Panc1 (cell line): ENCODE measurements around the gene ZBTB4. TPM values are rescaled to one million over a fixed set of nuclear protein-coding genes. Genes with fewer than 3 reads are reported as not detected.

Experiments used
- ATAC-seq: fragments of 200-7000 bp; cut with Tn5 transposase; 2 replicates; pipeline ENCODE4 v1.9.1; 2020; ENCODE audit warnings: mild to moderate bottlenecking, moderate library complexity
- BruUV-seq: library from RNA; stranded (reverse); fragments of 400-500 nt; replicated peaks from 2 replicates; lab custom pipeline; 2021; lab: Mats Ljungman, UMichigan
- CTCF ChIA-PET: fragments of 300-600 bp; sonication (Branson Sonifier 250); formaldehyde crosslinking; loops from one replicate; lab custom pipeline; 2022; ENCODE audit warnings: antibody characterized with exemption; lab: Charles Lee
- POLR2A ChIA-PET: fragments of 300-600 bp; sonication (Branson Sonifier 250); formaldehyde crosslinking; loops from one replicate; lab custom pipeline; 2022; ENCODE audit warnings: antibody characterized with exemption; lab: Charles Lee
- DNase-seq: peaks from one replicate; pipeline ENCODE4 v3.0.0-alpha.2; 2010; ENCODE audit warnings: low read depth, low spot score
- H3K27ac ChIP-seq: 2 replicates; pipeline ENCODE4 v1.5.1; 2011; ENCODE audit warnings: mild to moderate bottlenecking, low read length, inconsistent platforms
- H3K27me3 ChIP-seq: fragments of 200-500 bp; sonication (Bioruptor generic); 2 replicates; pipeline ENCODE4 v1.6.0; 2014; ENCODE audit warnings: low read length, inconsistent platforms; ENCODE audit not compliant: control insufficient read depth, insufficient read depth
- H3K36me3 ChIP-seq: fragments of 200-500 bp; sonication (Bioruptor generic); 2 replicates; pipeline ENCODE4 v1.5.1; 2014; ENCODE audit warnings: inconsistent platforms, mild to moderate bottlenecking, low read length, moderate library complexity; ENCODE audit not compliant: control insufficient read depth, insufficient read depth
- H3K4me1 ChIP-seq: 2 replicates; pipeline ENCODE4 v1.5.1; 2011; ENCODE audit warnings: inconsistent platforms, mild to moderate bottlenecking, low read length, moderate library complexity; ENCODE audit not compliant: control insufficient read depth, insufficient read depth
- H3K4me3 ChIP-seq, 2 experiments: 2 replicates each; pipeline ENCODE4 v1.5.1; 2011 to 2012; ENCODE audit warnings: low read depth in 2 of 2, low read length in 2 of 2, mild to moderate bottlenecking in 2 of 2, inconsistent platforms in 1 of 2, moderate library complexity in 1 of 2
- H3K9me3 ChIP-seq: fragments of 200-500 bp; sonication (Bioruptor generic); 2 replicates; pipeline ENCODE4 v1.5.1; 2014; ENCODE audit warnings: low read depth, mild to moderate bottlenecking, inconsistent platforms, low read length, moderate library complexity; ENCODE audit not compliant: control insufficient read depth, insufficient read depth
- POLR2AphosphoS5 ChIP-seq: IDR thresholded peaks from 2 replicates; pipeline ENCODE4 v1.6.1; 2012; ENCODE audit warnings: mild to moderate bottlenecking, low read depth, low read length, moderate library complexity
- SIN3A ChIP-seq: IDR thresholded peaks from 2 replicates; pipeline ENCODE4 v1.6.1; 2012; ENCODE audit warnings: low read depth, mild to moderate bottlenecking, low read length, moderate library complexity, borderline replicate concordance; ENCODE audit not compliant: insufficient read depth
- TCF7L2 ChIP-seq: IDR thresholded peaks from 2 replicates; pipeline ENCODE4 v1.6.1; 2011; ENCODE audit warnings: mild to moderate bottlenecking, low read depth, low read length, inconsistent platforms
- in situ Hi-C: cut with HindIII; loops from 2 replicates; pipeline ENCODE4 v1.10.0; 2016; ENCODE audit warnings: low sequenced_read_pairs, low pct_unique_long_range_greater_than_20kb
- intact Hi-C: fragments of 100-400 bp; cut with micrococcal nuclease; formaldehyde crosslinking; loops from one replicate; pipeline ENCODE4 v1.10.0; 2022; ENCODE audit not compliant: unreplicated experiment
- total RNA-seq: library from RNA; stranded (reverse); gene quantifications from one replicate; pipeline ENCODE4 v1.2.1, GENCODE V29; 2021; ENCODE audit not compliant: unreplicated experiment
- TF ChIP-seq, protein P1 (sequence below), 2 experiments: IDR thresholded peaks; 2 replicates each; pipeline ENCODE4 v1.6.1; 2011 to 2012; ENCODE audit warnings: low read depth in 2 of 2, control low read depth in 1 of 2, low read length in 1 of 2, mild to moderate bottlenecking in 1 of 2, moderate library complexity in 1 of 2; ENCODE audit not compliant: insufficient read depth in 1 of 2
- TF ChIP-seq, protein P2 (sequence below): fragments of 450-650 bp; IDR thresholded peaks from 2 replicates; pipeline ENCODE4 v1.5.1; 2017; ENCODE audit warnings: mild to moderate bottlenecking

The ZBTB4 gene
- total RNA-seq, 1 experiment from 2014 or later: 24.9 TPM

DNA sequence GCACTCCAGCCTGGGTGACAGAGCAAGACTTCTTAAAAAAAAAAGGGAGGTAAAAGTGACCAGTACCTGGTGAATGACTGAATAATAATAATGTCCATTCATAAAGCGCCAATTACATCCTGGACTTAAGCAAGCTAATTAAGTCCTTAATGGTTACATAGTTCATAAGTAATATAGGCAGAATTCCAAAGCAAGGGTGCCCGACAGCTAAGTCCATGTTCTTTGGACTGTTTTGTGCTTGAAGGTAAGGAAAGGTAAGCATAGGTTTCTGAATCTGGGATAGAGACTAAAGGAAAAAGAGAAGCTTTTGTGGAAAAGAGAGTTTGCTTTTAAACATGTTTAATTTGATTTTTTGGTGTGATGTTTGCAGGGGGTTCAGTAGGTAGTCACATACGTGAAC, 14.5 kb upstream of the ZBTB4 start:
- no peak overlapping the region for H3K27ac ChIP-seq
- ATAC-seq: no peak
- intact Hi-C loops: no loop called here
- no peaks in the 10 kb centered on the region for H3K27me3 ChIP-seq
- in situ Hi-C loops: no loop called here
- POLR2A ChIA-PET: no interaction called here
- DNase-seq: no peak
- H3K9me3 ChIP-seq: no peaks in the 10 kb centered on the region
- CTCF ChIA-PET: no interaction called here
- H3K4me1 ChIP-seq: peaks cover 6% of the 10 kb centered on the region; the same call in 1 of the 2 replicates
- no TSS peak for BruUV-seq
- peaks cover 11% of the 10 kb centered on the region for H3K36me3 ChIP-seq
- no peak for TF ChIP-seq TCF7L2
- TF ChIP-seq, protein P1, sequence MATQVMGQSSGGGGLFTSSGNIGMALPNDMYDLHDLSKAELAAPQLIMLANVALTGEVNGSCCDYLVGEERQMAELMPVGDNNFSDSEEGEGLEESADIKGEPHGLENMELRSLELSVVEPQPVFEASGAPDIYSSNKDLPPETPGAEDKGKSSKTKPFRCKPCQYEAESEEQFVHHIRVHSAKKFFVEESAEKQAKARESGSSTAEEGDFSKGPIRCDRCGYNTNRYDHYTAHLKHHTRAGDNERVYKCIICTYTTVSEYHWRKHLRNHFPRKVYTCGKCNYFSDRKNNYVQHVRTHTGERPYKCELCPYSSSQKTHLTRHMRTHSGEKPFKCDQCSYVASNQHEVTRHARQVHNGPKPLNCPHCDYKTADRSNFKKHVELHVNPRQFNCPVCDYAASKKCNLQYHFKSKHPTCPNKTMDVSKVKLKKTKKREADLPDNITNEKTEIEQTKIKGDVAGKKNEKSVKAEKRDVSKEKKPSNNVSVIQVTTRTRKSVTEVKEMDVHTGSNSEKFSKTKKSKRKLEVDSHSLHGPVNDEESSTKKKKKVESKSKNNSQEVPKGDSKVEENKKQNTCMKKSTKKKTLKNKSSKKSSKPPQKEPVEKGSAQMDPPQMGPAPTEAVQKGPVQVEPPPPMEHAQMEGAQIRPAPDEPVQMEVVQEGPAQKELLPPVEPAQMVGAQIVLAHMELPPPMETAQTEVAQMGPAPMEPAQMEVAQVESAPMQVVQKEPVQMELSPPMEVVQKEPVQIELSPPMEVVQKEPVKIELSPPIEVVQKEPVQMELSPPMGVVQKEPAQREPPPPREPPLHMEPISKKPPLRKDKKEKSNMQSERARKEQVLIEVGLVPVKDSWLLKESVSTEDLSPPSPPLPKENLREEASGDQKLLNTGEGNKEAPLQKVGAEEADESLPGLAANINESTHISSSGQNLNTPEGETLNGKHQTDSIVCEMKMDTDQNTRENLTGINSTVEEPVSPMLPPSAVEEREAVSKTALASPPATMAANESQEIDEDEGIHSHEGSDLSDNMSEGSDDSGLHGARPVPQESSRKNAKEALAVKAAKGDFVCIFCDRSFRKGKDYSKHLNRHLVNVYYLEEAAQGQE (IDR thresholded peaks at IDR 0.05; ENCODE audit: insufficient read depth in 1 of 2, low read depth in 2 of 2, low read length in 1 of 2): no peak
- TF ChIP-seq POLR2AphosphoS5: no peak
- TF ChIP-seq SIN3A: no peak
- TF ChIP-seq, protein P2, sequence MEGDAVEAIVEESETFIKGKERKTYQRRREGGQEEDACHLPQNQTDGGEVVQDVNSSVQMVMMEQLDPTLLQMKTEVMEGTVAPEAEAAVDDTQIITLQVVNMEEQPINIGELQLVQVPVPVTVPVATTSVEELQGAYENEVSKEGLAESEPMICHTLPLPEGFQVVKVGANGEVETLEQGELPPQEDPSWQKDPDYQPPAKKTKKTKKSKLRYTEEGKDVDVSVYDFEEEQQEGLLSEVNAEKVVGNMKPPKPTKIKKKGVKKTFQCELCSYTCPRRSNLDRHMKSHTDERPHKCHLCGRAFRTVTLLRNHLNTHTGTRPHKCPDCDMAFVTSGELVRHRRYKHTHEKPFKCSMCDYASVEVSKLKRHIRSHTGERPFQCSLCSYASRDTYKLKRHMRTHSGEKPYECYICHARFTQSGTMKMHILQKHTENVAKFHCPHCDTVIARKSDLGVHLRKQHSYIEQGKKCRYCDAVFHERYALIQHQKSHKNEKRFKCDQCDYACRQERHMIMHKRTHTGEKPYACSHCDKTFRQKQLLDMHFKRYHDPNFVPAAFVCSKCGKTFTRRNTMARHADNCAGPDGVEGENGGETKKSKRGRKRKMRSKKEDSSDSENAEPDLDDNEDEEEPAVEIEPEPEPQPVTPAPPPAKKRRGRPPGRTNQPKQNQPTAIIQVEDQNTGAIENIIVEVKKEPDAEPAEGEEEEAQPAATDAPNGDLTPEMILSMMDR: no peak
- no peak overlapping the region for H3K4me3 ChIP-seq

DNA sequence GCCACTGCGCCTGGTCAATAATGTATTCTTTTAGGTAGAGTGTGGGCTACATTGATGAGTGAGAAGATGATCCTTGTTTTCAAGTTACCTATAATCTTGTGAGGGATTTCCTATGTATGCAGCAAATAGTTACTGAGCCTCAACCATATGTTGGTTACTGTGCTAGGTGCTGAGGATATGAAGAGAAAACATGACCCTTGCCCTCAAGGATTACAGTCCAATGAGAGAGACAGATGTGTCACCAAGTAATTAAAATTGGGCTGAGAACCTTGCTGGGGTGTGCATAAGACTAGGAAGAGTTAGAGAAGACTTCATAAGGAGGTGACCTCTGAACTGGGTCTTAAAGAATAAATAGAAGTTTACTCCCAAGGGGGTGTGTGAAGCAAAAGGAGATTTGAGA, 12.2 kb upstream of the ZBTB4 start:
- no peak overlapping the region for H3K4me3 ChIP-seq
- TF ChIP-seq POLR2AphosphoS5 (no peak), SIN3A (no peak), TCF7L2 (no peak)
- TF ChIP-seq, protein P1 (IDR thresholded peaks at IDR 0.05; ENCODE audit: insufficient read depth in 1 of 2, low read depth in 2 of 2, low read length in 1 of 2): no peak
- TF ChIP-seq, protein P2: no peak
- H3K27ac ChIP-seq: no peak overlapping the region
- no peaks in the 10 kb centered on the region for H3K36me3 ChIP-seq
- in situ Hi-C loops (no loop called here), intact Hi-C loops (no loop called here)
- H3K27me3 ChIP-seq: no peaks in the 10 kb centered on the region
- ATAC-seq (no peak), DNase-seq (no peak)
- BruUV-seq: no TSS peak
- no peaks in the 10 kb centered on the region for H3K9me3 ChIP-seq
- CTCF ChIA-PET: no interaction called here
- peaks cover 21% of the 10 kb centered on the region; the same call in 1 of the 2 replicates for H3K4me1 ChIP-seq
- POLR2A ChIA-PET: no interaction called here
